NOMO-1 treated with DMSO at 0.1 percent for 48 hours (cell line): ENCODE results near the gene FRAT2.
"Not testable (repeated sequence)": the region's sequence is repeated elsewhere in the genome, so short reads cannot be mapped to it uniquely, and the experiment has no call there.

ENCODE experiments used
- DNase-seq: peaks from one replicate; lab custom pipeline; 2025; ENCODE audit not compliant: unreplicated experiment; lab: John Stamatoyannopoulos, UW

FRAT2 gene

DNA sequence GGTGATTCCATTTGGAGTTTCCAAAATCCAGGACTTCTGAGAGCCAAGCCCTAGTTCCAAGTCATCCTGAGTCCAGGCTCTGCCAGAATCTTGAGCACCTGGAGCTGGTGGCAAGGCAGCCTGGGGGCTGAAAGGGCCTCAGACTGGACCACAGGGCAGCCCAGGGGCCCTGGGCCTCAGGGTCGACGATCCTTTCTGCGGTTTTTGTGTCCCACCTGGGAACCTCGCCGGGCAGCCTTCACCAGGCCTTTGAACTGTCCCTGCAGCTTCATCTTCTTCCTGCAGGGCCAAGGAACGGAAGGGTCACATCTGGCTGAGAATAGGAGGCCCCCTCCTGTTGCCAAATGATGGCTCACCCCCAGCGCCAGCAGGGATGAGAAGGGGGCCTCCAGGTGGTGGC lies 22.4 kb upstream of the FRAT2 start:
- DNase-seq: no peak

DNA sequence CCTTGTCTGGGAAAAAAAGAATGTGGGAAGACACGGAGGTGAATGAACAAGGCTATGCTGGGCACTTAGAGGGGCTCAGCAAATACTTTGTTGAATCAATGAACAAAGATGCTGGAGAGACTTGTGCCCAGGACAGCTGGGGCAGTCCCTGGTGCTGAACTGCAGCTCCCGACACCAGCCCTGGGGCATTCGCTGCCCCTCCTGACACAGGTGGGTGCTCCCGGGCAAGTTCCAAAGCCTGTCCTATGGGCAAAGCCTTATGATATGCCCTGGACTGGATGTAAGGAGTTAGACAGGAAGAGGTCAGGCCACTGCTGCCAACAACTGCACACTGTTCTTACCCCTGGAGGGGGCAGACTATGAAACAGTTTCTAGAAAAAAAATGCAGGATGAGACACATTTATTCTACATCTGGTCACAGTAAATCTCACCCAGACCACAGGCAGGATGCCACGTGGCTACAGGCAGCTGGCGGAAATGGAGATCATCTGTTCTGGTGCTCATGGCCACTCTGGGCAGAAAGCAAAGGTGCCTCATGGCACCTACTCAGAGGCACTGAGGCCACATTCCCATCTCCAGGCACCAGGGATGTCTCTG lies 21.9 kb upstream of the FRAT2 start:
- DNase-seq: peak; percentile 65

DNA sequence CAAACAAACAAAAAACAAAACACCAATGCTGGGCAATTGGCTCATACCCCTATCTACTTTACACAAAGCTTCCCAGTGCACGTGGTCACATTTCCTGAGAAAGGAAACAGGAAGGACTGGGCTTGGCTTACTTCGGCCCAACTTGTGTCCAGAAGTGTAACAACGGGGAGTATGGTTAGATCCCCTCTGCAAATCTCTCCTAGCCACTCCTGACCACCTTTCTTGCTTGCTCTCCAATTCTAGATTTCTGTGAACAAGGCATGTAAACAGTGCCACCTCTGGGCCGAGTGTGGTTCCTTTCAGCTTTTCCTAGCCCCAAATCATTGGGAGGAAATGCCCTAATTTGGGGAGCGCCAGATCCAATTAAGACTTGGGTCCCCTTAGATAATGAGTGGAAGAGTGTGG lies 21.0 kb upstream of the FRAT2 start:
- DNase-seq: peak; percentile 47

DNA sequence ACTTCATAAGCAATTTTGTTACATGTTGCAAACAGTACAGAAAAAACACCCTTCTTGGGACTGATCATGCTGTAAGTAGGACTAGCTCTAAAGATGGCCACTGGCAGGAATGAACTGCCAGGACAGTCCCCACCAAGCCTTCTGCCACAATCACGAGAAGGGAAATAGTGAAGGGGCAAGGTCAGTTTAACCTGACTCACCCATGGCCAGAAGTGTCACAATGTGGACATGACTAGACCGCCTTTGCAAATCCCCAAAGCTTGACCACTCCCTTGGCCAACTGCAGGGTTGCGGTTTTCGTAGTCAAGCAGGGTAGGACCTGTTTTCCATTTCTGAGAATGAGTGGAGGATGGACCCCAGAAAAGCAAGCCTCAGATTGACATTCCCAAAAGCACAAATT lies 19.4 kb upstream of the FRAT2 start:
- DNase-seq: no peak

DNA sequence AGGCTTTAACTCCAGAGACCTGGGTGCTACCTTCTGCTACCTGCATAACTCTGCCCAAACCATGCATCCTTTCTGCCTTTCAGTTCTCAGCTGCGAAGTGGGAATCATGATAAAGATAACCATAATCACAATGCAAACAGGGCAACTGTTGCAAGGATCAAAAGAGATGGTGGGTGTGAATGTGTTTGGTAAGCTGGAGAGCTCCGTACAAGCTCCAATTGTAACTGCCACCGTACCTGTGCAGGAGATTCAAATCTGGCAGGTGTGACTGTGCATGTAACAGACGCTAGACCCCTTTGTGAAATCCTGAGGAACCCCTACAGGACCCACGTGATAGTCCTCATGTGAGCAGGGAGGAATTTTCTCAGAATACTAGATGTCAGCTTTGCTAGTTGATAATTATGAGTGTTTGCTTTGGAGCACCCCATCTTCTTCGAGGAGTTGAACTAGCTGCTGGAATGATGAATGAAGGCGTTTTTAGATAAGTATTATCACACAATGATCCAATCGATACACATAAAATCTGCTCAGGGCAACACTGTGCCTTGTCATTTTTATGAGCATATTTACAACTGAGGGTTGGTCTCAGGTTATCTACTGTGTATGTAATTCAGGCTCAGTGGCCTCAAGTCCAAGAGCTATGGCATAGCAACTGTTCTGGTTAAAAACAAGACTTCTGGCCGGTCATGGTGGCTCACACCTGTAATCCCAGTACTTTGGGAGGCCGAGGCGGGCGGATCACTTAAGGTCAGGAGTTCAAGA lies 15.4 kb upstream of the FRAT2 start:
- DNase-seq: no peak

DNA sequence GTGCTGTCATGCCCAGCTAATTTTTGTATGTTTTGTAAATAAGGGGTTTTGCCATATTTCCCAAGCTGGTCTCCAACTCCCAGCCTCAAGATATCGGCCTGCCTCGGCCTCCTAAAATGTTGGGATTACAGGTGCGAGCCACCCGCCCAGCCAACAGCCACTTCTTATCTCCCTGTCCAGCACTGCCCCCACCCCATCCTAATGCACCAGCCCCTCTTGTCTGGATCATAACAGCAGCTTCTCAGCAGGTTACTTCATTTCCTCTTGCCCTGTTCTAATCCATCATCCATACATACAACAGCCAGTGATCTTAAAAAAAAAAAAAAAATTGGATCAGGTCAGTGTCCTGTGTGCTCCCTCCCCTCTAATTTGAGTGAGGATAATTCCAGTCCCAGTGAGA lies 12.8 kb upstream of the FRAT2 start:
- DNase-seq: no peak

DNA sequence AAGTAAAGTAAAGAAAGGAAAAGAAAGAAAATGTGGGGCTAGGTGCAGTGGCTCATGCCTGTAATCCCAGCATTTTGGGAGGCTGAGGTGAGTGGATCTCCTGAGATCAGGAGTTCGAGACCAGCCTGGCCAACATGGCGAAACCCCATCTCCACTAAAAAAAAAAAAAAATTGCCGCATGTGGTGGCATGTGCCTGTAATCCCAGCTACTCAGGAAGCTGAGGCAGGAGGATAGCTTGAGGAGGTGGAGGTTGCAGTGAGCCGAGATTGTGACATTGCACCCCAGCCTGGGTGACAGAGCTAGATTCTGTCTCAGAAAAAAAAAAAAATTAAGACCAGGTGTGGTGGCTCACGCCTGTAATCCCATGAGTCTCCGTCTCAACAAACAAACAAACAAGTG lies 9.1 kb upstream of the FRAT2 start:
- not testable (repeated sequence) for DNase-seq

DNA sequence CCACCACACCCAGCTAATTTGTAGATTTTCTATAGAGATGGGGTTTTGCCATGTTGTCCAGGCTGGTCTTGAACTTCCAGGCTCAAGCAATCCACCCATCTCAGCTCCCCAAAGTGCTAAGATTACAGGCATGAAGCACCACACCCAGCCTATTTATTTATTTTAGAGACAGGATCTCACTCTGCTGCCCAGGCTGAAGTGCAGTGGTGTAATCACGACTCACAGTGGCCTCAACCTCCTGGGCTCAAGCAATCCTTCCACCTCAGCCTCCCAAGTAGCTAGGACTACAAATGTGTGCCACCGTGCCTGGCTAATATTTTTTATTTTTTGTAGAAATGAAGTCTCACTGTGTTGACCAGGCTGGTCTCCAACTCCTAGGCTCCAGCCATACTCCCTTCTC lies 6.9 kb upstream of the FRAT2 start:
- no peak for DNase-seq

DNA sequence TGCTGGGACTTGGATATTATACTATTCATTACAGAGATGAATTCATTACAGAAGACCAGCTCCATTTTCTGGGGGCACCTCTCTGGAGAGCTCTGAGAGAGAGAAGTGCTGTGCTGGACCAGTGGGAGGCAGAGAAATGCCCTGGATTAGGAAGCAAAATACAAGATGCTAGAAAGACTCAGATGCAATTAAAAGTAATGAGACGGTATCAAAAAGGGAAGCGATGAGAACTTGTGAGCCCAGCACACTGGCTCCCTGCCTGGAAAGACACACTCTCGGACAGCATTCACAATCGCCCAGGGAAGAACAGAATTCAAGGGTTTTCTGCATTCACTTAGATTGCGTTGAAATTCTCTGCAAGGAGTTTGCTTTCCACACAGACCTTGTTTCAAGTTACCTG lies 3.5 kb upstream of the FRAT2 start:
- no peak for DNase-seq

DNA sequence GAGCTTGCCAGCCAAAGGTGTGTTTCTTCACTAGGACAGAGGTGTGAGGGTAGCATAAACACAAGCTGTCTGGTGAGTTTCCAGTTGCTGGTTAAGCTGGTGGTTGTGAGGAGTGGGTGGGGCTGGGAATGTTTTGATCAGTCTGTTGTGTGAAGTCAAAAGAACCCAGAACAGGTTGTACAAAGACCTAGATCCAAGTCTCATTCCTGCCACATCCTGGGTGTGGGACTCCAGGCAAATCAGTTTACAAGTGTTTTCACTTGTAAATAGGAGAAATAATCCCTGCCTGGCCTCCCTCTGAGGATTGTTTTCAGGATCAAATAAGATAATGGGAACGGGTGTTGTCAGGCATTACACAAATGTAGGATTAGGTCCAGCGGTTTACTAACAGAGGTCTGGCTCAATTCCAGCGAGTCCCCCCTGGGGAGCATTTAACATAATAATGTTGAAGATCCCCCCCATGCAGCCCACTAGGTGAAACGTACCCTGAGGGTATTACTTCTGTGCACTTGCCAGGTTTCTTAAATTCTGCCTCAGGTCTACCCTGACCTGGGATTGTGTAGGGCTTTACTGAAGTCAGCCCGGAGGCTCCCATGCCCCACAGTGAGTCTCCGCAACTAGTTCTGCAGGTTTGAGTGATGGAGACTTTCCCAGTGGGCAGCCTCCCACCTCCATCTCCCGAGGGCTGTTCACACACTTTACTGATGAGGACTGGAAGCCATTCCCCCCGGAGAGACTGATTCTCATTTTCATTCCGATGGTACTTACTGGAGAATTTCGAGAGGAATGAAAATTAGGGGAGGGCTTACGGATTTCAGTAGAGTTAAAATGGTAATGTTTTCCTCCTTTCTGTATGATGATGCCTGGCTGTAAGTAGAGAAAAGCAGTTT lies 2.7 kb upstream of the FRAT2 start:
- no peak for DNase-seq

DNA sequence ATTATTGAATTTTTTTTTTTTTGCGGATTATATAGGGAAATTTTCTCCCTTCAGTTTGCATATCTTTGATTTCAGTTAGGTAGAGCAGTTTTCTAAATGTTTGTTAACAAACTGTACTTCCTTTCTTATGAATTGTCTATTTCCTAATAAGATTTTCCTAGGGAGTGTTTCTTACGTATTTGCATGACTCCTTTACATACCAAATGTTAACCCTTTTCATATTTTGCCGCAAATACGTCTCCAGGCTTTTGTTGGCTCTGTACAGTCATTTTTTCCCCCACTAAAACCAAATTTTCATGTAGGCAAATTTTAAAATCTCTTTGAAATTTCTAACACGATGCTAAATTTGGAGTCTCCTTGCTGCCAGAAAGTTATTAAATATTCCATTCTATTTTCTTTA lies 1.9 kb upstream of the FRAT2 start:
- DNase-seq: no peak

DNA sequence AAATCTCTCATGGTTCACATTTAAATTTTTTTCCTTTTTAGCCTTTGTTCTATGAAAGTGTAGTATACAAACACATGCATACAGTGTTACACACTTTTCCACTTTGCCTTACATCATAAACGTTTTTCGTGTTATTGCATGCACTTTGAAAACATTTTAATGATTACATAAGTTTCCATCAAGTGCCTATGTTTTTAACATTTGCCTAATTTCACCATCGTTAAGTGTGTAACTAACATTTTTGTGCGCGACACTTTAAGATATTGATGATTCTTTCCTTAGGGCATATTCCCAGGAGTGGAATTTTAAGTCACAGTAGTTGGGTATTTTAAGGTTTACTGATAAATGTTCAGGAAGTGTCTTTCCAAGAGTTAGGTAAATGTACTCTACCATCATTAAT lies 1.5 kb upstream of the FRAT2 start:
- DNase-seq: peak; percentile 4

DNA sequence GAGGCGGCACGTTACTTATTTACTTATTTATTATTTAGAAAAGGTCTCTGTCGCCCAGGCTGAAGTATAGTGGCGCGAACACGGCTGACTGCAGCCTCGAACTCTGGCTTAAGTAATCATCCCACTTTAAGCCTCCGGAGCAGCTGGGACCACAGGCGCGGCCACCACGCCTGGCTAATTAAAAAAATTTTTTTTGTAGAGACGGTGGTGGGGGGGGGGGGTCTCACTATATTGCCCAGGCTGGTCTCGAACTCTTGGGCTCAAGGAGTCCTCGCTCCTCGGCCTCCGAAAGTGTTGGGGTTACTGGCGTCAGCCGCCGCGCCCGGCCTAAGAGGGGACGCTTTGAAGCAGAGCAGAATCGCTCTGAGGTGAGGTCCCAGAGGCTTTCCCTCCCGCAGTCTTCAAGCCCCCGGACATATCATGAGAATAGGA lies 675 bp upstream of the FRAT2 start:
- no peak for DNase-seq

DNA sequence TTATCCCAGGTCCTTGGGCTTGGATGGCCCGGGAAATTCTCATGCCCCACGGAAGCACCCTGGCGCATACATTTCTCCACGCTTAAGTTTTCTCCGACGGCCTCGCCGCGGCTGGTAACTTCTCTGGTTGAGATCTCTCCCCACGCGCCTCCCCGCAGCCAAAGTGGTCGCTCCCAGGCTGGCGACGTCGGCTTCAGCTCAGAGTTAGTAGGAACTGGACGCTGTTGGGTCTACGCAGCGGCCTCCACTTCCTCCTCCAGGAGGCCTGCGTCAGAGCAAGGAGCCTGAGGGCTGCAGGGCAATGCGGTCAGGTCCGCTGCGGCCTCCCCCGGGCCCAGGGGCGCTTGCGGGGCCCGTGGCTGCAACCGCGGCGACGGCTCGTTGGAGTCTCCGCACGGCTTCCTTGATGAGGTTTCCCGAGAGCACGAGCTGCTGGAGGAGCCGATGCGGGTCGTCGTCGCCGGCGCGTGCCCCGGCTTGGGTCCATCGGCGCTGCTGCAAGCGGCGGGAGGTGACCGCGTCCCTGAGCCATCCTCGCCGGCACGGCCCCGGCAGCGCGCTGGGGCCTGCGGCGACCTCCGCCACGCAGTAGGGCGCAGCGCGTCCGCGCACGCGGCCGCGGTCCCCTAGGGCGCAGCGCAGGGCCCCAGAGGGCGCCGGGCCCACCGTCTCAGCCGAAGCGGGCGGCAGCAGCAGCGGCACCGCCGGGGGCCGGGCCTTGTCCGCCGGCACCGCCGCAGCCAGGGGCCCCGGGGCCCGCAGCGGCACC lies 744 bp downstream of the FRAT2 start:
- DNase-seq: peak; percentile 67

DNA sequence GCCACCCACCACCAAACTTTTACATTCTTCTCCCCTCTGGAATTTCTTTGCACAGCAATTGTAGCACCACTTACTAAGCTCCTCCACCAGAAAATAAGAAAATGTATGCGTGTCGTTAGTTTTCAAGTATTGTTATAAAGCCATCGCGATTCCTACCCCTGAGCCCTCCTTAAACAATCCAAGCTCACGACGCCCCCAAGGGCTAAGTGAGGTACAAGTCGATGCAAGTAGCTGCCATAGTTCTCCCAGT lies 1.3 kb downstream of the FRAT2 start:
- DNase-seq: no peak

DNA sequence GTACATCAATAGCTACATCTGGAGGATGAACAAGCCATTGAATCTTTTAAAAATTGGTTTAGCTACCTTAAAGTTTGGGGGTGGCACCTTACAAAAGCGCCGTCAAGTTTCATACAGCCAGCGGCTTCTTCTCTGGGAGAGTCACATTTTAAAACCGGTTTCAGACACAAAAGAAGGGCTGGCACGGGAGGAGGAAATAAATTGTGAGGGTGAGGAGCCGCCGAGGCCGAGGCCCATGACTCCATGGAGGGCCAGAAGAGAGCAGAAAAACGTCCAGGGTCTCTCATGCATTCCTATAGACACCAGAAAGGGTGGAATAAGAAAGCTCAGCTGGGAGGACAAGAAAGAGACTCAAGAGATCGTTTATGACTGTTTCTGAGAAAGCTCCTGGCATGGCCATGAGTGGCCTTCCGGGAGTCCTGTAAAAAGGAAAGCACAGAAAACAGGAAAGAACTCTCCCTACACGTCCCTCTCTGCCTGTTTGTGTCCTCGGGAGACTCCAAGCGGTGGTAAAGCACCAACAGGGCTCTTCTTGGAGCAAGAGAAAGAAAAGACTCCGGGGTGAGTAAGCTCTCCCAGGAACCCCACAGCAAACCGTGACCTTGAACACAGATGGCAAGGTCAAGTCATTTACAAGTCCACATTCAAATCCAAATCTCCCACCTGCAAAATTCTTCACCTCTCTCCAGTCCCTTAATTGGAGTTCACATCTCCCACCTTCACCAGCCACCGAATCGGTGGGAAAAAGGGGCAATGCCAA lies 1.8 kb downstream of the FRAT2 start:
- no peak for DNase-seq

DNA sequence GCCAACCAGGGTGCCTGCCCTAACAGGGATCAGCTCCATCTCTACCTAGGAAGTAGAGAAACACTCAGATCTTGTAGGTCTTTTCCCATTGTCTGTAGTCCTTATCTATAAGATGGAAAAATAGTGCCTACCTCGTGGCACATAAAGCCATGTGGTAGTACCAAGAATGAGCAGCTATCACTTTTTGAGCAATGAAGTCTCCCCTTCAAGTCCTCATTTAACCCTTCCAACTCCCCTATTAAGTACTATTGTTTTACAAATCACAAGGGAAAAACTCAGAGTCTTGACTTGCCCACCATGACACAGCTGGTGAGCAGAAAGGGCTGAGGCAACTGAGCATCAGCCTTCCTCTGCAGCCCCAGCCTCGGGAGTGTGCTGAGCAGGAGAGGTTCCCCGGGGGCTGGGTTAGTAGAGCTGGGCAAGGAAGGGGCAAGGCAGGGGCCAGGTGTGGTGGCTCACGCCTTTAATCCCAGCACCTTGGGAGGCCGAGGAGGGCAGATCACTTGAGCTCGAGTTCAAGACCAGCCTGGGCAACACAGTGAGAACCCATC lies 3.3 kb downstream of the FRAT2 start:
- DNase-seq: no peak

DNA sequence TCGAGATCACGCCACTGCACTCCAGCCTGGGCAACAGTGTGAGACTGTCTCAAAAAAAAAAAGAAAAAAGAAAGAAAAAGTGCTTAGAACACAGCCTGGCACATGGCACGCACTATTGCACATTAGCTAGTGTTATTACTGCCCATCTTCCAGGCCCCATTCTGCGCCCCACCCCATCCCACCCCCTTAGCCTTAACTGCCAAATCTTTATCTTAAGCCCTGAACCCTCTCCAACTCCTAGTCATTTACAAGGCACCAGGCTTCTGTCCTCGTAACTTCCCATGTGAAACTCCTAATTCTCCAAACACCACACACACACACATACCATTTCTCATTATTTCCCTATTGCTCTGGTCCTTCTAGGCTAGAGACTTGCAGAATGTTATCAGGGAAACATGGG lies 4.8 kb downstream of the FRAT2 start:
- DNase-seq: no peak

DNA sequence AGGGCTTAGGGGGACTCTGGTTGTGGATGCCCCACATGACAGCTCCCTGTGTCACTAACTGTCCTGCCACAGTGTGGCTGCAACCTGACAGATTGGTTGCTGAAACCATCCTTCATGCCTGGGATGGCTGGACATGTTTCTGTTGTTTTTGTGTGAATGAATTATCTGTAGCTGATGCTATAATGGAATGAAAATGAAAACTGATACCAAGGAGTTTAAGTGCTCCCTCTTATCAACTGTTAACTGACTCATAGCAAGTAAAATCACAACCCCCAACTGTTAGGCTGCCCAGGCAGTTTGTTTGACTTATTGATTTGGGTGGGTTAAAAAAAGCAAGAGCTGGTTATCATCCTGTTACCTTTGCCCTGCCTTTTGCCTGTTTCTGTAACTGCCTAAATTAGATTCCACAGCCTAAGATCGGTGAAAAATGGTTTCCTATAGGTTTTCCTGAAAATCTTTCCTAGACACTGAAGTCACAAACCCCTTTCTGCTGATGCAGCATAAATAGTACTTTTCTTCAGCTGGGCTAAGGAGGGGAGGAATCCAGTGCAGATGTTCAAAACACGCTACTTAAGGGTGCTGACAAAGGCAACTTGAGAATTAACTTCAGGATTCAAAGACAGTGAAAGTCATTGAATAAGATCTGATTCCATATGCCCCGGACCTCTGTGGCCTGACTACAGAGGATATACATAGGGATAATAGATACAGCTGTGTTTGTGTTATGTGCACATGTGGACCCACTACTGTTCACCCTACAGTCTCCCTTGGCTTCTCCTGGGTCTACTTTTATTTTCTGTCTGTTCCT lies 5.7 kb downstream of the FRAT2 start:
- DNase-seq: no peak
